Liver (tissue), 3 donors: ENCODE data around the gene PRRC2A.

Source experiments
- EGR1 ChIP-seq, 2 donors: IDR thresholded peaks; 2 replicates each; pipeline ENCODE4 v1.6.1; 2016 to 2018; ENCODE audit warnings: antibody characterized with exemption in 2 of 2, low read depth in 2 of 2
- FOXA2 ChIP-seq: IDR thresholded peaks from 2 replicates; pipeline ENCODE4 v1.6.1; 2016; ENCODE audit warnings: antibody characterized with exemption
- JUND ChIP-seq, 2 donors: IDR thresholded peaks; 2 replicates each; pipeline ENCODE4 v1.6.1; 2016; ENCODE audit warnings: antibody characterized with exemption in 2 of 2
- NR2F2 ChIP-seq: IDR thresholded peaks from 2 replicates; pipeline ENCODE4 v1.6.1; 2016; ENCODE audit warnings: antibody characterized with exemption
- TAF1 ChIP-seq: conservative IDR thresholded peaks from 2 replicates; pipeline ENCODE4 v1.6.1; 2016; ENCODE audit warnings: antibody characterized with exemption, mild to moderate bottlenecking
- TF ChIP-seq, protein P1 (sequence below): IDR thresholded peaks from 2 replicates; pipeline ENCODE4 v1.6.1; 2016; ENCODE audit warnings: antibody characterized with exemption, mild to moderate bottlenecking
- TF ChIP-seq, protein P2 (sequence below): IDR thresholded peaks from 2 replicates; pipeline ENCODE4 v1.6.1; 2016; ENCODE audit warnings: antibody characterized with exemption
- TF ChIP-seq, protein P3 (sequence below): fragments of 150-350 bp; IDR thresholded peaks from 2 replicates; pipeline ENCODE4 v1.5.1; 2017; ENCODE audit warnings: improper control_type of control experiment, low read depth, low read length; ENCODE audit not compliant: missing input control
- donor health status: healthy.
- donor health status: healthy.

DNA sequence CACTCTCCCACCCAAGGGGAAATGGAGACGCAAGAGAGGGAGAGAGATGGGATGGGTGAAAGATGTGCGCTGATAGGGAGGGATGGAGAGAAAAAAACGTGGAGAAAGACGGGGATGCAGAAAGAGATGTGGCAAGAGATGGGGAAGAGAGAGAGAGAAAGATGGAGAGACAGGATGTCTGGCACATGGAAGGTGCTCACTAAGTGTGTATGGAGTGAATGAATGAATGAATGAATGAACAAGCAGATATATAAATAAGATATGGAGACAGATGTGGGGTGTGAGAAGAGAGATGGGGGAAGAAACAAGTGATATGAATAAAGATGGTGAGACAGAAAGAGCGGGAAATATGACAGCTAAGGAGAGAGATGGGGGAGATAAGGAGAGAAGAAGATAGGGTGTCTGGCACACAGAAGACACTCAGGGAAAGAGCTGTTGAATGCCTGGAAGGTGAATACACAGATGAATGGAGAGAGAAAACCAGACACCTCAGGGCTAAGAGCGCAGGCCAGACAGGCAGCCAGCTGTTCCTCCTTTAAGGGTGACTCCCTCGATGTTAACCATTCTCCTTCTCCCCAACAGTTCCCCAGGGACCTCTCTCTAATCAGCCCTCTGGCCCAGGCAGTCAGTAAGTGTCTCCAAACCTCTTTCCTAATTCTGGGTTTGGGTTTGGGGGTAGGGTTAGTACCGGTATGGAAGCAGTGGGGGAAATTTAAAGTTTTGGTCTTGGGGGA lies 44.4 kb upstream of the PRRC2A start:
- TF ChIP-seq, protein P1, sequence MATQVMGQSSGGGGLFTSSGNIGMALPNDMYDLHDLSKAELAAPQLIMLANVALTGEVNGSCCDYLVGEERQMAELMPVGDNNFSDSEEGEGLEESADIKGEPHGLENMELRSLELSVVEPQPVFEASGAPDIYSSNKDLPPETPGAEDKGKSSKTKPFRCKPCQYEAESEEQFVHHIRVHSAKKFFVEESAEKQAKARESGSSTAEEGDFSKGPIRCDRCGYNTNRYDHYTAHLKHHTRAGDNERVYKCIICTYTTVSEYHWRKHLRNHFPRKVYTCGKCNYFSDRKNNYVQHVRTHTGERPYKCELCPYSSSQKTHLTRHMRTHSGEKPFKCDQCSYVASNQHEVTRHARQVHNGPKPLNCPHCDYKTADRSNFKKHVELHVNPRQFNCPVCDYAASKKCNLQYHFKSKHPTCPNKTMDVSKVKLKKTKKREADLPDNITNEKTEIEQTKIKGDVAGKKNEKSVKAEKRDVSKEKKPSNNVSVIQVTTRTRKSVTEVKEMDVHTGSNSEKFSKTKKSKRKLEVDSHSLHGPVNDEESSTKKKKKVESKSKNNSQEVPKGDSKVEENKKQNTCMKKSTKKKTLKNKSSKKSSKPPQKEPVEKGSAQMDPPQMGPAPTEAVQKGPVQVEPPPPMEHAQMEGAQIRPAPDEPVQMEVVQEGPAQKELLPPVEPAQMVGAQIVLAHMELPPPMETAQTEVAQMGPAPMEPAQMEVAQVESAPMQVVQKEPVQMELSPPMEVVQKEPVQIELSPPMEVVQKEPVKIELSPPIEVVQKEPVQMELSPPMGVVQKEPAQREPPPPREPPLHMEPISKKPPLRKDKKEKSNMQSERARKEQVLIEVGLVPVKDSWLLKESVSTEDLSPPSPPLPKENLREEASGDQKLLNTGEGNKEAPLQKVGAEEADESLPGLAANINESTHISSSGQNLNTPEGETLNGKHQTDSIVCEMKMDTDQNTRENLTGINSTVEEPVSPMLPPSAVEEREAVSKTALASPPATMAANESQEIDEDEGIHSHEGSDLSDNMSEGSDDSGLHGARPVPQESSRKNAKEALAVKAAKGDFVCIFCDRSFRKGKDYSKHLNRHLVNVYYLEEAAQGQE, result no peak
- TF ChIP-seq EGR1 (IDR thresholded peaks at IDR 0.05; ENCODE audit: low read depth in 2 of 2) (no peak), NR2F2 (no peak), TAF1 (no peak), JUND (IDR thresholded peaks at IDR 0.05) (no peak), FOXA2 (no peak)
- TF ChIP-seq, protein P2, sequence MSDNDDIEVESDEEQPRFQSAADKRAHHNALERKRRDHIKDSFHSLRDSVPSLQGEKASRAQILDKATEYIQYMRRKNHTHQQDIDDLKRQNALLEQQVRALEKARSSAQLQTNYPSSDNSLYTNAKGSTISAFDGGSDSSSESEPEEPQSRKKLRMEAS, result no peak
- TF ChIP-seq, protein P3, sequence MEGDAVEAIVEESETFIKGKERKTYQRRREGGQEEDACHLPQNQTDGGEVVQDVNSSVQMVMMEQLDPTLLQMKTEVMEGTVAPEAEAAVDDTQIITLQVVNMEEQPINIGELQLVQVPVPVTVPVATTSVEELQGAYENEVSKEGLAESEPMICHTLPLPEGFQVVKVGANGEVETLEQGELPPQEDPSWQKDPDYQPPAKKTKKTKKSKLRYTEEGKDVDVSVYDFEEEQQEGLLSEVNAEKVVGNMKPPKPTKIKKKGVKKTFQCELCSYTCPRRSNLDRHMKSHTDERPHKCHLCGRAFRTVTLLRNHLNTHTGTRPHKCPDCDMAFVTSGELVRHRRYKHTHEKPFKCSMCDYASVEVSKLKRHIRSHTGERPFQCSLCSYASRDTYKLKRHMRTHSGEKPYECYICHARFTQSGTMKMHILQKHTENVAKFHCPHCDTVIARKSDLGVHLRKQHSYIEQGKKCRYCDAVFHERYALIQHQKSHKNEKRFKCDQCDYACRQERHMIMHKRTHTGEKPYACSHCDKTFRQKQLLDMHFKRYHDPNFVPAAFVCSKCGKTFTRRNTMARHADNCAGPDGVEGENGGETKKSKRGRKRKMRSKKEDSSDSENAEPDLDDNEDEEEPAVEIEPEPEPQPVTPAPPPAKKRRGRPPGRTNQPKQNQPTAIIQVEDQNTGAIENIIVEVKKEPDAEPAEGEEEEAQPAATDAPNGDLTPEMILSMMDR, result no peak
